ENCODE data around the gene AFF4. TPM values are rescaled to one million over a fixed set of nuclear protein-coding genes. Genes with fewer than 3 reads are reported as not detected.
A peak's percentile ranks its signal among the peaks of the same experiment; 100 is the strongest.

The AFF4 gene
- total and polyA plus RNA-seq, 9 of the 15 experiments (the other 6 are each of a cell fraction or from before 2014, with no cell fraction given): 1.7 to 25.8 (median 17.9) TPM

- TF ChIP-seq ATF3 (IDR thresholded peaks at IDR 0.05): peak; percentile 77
- TF ChIP-seq ATF3 (CRISPR knock-in tag; conservative IDR thresholded peaks at IDR 0.05): no peak
- no peak for TF ChIP-seq IRF2 (CRISPR knock-in tag; IDR thresholded peaks at IDR 0.05)
- TF ChIP-seq ATF2 (CRISPR knock-in tag; IDR thresholded peaks at IDR 0.05): no peak
- TF ChIP-seq SIN3A (IDR thresholded peaks at IDR 0.05; ENCODE audit: borderline replicate concordance in 2 of 2, control insufficient read depth in 1 of 2, low read depth in 2 of 2, low read length in 2 of 2): no peak
- TF ChIP-seq ZNF766 (CRISPR knock-in tag; conservative IDR thresholded peaks at IDR 0.05): peak; percentile 87
- no peak for TF ChIP-seq SIN3B (IDR thresholded peaks at IDR 0.05; ENCODE audit: low read depth)
- TF ChIP-seq PML (IDR thresholded peaks at IDR 0.05; ENCODE audit: low read length): no peak
- TF ChIP-seq, protein P1, sequence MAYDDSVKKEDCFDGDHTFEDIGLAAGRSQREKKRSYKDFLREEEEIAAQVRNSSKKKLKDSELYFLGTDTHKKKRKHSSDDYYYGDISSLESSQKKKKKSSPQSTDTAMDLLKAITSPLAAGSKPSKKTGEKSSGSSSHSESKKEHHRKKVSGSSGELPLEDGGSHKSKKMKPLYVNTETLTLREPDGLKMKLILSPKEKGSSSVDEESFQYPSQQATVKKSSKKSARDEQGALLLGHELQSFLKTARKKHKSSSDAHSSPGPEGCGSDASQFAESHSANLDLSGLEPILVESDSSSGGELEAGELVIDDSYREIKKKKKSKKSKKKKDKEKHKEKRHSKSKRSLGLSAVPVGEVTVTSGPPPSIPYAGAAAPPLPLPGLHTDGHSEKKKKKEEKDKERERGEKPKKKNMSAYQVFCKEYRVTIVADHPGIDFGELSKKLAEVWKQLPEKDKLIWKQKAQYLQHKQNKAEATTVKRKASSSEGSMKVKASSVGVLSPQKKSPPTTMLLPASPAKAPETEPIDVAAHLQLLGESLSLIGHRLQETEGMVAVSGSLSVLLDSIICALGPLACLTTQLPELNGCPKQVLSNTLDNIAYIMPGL (CRISPR knock-in tag; IDR thresholded peaks at IDR 0.05): no peak
- no peak for TF ChIP-seq TFE3 (CRISPR knock-in tag; IDR thresholded peaks at IDR 0.05)
- TF ChIP-seq HNRNPL (IDR thresholded peaks at IDR 0.05; ENCODE audit: low read depth, low read length): no peak
- no peak for TF ChIP-seq NBN (IDR thresholded peaks at IDR 0.05; ENCODE audit: low read depth)
- peak; percentile 65 for TF ChIP-seq HMBOX1 (IDR thresholded peaks at IDR 0.05)
- TF ChIP-seq MEF2D (tag; conservative IDR thresholded peaks at IDR 0.05; ENCODE audit: low read depth): peak; percentile 66; the same call in 1 of the 2 replicates
- TF ChIP-seq GATAD2A (IDR thresholded peaks at IDR 0.05): no peak
- TF ChIP-seq SPI1 (IDR thresholded peaks at IDR 0.05; ENCODE audit: borderline replicate concordance, low read depth, low read length): no peak
- no peak for TF ChIP-seq CSDE1 (IDR thresholded peaks at IDR 0.05)
- no peak for TF ChIP-seq MCM7 (IDR thresholded peaks at IDR 0.05)
Observed at GRCh38 chr5:132971483-132972435, 8.3 kb upstream of the AFF4 start (continued).

Data from K562 (cell line).